ENCODE results near the gene ACTN4.

Gene ACTN4

DNA sequence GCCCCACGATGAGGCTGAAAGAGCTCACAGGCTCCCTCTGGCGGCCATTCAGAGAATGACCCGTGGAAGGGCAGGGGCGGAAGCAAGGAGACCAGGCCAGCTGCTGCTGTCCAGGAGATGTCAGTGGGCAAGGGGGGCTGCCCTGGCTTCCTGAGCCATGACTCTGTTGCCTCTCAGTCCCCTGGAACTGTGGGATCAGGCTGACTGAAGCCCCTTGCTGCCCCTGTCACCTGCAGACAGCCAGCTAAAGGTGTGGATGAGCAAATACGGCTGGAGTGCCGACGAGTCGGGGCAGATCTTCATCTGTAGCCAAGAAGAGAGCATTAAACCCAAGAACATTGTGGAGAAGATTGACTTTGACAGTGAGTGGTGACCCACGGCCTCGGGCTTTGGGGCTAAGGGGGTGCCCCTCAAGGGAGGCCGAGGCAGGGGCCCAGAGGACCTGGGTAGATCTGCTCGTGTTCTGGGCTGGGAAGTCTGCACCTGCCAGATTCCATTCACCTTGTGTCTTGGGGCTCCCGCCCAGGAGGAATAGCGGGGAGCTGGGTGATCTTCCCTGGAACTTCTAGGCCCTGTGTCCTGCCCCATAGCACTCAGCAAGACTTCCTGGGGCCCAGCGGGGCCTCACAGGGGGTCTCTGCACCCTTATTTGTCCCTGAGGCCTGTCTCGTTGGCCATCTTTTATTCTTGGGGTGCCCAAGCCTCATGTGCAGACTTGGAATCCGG is 12.5 kb upstream of the ACTN4 start:
- peak overlapping the region in 15 of 21 experiments; percentile 4 to 82 (median 32) for H3K27ac ChIP-seq
- no peak overlapping the region for H3K4me3 ChIP-seq

DNA sequence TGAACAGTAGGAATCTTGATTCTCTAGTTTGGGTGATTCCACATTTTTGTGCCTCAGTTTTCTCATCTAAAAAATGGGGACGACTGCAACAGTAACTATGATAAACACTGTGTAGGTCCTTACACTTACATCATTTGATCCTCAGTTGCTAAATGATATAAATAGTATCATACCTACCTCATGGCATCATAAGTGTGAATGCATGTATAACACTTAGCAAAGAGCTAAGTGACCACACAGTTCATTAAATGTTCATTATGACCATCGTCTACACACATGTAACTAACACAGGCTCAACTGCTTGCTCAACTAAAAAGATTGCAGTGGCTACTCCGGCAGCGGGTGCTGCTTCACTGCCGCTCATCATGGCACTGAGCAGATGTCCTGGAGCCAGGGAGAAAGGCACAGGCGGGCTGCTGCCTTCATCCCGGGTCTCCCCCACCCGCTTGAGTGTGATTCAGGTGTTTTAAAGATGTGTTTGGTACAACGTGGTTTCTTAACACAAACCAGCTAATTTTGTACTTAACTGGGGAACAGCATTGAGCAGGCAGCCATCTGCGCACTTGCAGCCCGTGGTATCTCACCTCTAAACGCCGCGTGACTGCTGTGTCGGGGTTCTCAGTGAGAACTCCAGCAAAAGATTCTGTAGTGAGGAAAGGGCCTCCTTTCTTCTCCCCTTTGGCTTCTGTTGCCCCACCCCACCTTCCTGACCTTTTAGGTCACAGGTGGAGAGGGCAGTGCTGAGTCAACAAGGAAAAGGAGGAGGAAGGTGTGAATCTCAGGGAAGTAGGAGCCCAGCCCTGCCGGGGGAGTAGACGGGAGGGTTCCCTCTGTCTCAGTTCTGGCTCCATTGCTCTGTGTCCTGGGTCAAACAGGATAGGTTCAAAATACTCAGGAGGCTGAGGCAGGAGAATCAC is 11.7 kb upstream of the ACTN4 start:
- H3K4me3 ChIP-seq, result no peak overlapping the region
- peak overlapping the region in 17 of 21 experiments; percentile 12 to 74 (median 56) for H3K27ac ChIP-seq

DNA sequence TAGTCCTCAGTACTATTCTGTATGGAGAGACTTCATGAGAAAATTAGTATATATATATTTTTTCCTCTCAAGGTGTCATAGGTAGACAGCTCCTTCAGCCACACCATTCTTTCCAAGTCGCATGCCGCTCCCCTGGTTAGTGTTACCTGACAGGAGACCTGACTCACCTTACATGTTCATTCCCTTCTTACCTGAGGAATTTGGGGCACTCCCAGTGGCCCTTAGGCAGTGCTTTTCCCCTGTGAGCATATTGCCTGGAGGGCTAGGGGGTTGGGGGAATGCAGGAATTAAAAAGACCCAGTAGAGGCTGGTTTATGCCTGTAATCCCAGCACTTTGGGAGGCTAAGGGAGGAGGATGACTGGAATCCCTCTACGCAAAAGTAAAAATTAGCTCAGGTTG is 9.0 kb upstream of the ACTN4 start:
- H3K4me3 ChIP-seq, result no peak overlapping the region
- no peak overlapping the region for H3K27ac ChIP-seq

DNA sequence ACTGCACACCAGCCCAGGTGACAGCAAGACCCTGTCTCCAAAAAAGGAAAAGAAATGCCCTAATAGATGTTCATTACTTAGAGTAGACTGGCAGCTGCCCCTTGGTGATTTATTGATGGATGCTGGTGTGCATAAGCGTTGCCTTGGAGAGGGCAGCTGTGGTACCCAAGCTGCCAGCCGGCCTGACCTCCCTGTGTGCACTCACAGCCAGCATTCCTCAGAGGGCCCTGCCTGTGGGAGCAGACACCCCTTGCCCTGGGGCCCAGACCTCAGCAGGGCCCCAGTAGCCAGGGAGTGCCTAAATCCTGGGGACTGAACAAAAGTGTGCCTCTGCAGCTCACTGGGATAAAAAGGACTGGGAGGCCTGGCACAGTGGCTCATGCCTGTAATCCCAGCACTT is 7.8 kb upstream of the ACTN4 start:
- H3K27ac ChIP-seq, result peak overlapping the region in 7 of 21 experiments; percentile 24 to 68 (median 51)
- no peak overlapping the region for H3K4me3 ChIP-seq

DNA sequence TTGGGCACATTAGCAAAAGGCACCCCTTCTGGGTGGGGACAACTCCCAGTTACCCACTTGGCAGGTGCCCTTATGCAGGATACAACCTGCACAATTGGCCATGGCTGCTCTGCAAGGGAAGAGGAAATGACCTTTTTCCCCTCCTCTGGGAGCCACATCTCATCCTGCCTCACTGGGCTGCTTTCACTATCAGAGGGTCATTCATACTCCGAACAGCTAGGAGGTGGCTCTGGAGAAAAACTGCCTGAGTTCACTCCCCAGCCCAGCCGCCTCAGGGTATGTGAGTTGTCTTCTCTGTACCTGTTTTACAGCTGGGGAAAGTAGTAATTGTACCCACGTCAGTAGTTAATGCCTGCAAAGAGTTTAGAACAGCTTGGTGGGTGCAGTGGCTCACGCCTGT is 7.1 kb upstream of the ACTN4 start:
- Histone ChIP-seq H3K4me3 (no peak overlapping the region), H3K27ac (peak overlapping the region in 8 of 21 experiments; percentile 3 to 68 (median 38))

DNA sequence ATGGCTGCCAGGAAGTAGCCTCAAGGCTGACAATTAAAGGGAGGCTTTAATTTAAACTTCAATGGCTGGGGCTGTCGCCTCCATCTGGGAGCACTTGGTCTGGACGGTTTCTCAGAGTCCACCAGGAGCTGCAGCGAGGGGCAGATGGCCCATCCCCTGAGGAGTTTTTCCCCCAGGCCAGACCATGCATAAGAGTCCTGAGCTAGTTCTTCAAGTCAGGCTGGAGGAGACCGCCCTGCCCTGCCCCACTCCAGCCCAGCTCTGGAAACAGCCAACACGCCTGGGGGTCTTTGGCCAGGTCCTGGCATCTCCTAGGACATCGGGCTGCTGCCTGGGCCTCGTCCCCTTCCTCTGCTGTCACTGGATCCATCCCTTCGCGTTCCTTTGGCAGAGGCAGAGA is 5.3 kb upstream of the ACTN4 start:
- peak overlapping the region in 4 of 21 experiments; percentile 2 to 34 (median 16) for H3K27ac ChIP-seq
- no peak overlapping the region for H3K4me3 ChIP-seq

DNA sequence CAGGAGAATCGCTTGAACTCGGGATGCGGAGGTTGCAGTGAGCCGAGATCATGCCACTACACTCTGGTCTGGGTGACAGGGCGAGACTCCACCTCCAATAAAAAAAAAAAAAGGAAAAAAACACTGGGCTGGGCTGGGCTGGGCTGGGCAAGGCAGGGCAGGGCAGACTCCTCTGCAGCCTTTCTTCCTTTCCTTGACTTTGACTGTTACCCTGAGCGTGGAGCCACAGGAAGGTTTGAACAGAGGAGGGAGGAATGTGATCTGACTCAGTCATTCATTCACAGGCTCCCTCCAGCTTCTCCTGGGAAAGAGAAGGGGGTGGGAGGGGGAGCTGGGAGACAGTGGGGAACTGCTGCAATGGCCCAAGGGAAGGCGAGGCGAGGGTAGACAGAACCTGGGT is 2.7 kb upstream of the ACTN4 start:
- no peak overlapping the region for H3K27ac ChIP-seq
- no peak overlapping the region for H3K4me3 ChIP-seq

DNA sequence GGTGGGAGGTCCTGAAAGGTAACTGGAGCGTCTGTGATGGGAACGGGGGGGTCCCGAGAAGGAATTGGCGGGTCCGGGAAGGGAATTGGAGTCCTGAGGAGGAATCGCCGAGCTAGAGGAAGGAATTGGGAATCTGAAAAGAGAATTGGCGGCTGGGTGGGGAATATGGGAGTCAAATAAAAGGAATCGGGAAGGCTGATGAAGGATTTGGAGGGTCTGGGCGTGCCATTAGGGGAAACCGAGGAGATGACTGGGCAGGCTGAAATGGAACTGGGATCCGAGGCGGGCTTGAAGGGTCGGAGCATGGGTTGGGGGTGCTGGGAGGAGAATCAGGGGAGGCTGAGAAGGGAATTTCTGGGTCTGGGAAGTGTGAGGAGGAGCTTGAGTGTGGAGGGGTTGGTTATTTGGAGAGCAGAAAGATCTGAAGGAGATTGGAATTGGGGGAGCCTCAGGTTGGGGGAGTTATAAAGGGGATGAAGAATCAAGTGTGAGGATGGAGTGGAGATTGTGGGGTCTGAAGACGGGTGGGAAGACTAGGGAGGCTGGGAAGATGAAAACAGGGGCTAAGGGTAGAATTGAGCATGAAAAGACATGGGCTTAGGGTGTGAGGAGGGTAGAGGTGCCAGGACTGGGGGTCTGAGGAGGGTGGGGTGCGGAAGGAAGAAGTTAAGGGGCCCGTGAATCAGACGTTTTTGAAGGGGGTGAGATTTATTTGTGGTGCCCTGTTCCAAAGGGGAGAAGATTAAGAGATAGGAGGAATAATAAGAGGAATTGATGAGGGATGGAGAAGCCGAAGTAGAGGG is 718 bp downstream of the ACTN4 start:
- Histone ChIP-seq H3K4me3 (peak overlapping the region; percentile 62 to 99 (median 89)), H3K27ac (peak overlapping the region; percentile 81 to 99 (median 95))

DNA sequence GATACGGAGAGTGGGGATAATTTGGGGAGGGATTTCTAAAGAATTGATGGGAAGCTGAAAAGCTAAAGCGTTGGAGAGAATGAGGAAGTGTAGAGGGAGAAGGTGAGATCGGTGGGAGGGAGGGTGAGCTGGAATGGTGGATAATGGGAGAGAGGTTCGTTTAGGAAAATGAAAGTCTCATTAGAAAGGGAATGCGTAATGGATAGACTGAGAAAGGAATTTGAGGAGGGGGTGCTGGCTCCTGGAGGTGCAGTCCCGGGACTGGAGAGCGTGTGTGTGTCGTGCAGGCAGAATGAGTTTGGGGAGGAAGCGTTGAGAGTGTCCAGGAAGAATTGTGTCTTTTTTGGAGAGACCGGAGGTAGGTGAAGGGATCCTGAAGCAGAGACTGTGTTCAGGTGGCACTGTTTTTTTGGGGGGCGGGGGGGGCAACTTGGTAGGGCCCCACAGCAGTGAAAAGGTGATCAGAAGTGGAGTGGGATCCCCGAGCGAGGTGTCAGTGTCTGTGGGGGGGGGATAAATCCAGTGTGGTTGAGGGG is 1.4 kb downstream of the ACTN4 start:
- H3K4me3 ChIP-seq, result peak overlapping the region; percentile 62 to 99 (median 89)
- peak overlapping the region in 20 of 21 experiments; percentile 81 to 99 (median 96) for H3K27ac ChIP-seq

DNA sequence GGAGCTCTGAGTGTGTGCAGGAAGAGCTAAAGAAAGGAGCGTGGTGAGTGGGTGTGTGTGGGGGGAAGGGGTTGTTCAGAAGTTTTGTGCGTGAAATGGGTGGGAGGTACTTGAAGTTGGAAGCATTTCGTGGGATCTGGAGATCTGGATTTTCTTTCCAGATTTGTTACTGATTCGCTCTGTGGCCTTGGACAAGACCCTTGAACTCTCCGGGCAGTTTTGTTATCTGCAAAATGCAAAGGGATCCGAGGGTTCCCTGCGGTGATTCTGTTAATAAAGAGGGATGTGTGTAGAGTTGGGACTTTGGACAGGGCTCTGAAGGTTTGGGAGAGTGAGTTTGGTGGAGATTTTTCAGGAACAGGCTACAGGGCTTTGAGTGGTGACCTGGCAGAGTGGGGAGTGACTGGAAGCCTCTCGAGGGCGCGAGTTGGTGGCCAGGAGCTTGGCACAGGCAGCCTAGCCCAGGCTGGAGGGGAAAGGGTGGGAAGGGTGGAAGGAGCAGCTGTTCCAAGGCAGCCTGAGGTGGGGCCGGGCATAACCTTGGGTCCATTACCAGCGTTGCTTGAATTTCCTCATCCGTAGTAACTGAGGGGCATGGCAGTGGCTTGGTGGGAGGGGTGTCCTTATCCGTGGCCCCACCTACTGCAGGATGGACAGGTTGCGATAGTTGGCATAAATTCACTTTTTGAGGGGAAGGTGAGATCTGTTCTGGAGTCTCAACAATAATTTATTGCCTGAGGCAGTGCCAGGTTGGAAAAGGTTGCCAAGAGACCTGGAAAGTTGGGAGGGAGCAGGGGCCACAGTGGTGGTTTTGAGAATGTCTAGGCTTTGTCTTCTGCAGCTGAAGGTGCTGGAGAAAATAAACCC is 2.1 kb downstream of the ACTN4 start:
- peak overlapping the region in 20 of 21 experiments; percentile 81 to 99 (median 96) for H3K27ac ChIP-seq
- peak overlapping the region; percentile 62 to 99 (median 89) for H3K4me3 ChIP-seq

DNA sequence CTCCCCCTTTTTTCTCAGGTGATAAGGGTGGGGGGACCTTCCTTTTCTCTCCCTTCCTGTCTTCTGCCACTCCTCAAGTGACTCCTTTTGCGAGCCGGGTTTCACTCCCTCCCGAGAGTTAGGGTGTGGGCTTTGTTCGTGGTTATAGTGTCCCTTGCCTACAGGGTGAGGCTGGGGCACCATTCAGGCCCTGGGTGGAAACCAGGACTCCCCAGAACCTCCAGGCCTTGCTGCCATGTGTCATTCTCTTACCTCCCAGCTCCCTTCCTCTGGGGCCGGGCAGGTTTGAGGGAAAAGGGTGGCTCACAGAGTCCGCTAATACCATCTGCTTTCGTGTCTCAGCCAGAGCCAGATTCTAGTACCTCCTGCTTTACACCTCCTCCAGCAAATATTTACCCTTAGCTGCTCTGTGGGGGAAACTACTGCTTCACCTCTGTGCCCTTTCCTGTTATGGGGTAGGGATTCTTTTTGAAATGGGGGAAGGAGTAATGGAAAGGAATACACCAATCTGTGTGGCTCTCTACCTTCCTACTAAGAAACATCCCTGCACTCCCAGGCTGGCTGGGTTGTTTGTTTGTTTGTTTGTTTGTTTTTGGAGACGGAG is 2.8 kb downstream of the ACTN4 start:
- Histone ChIP-seq H3K4me3 (peak overlapping the region; percentile 62 to 99 (median 89)), H3K27ac (peak overlapping the region in 20 of 21 experiments; percentile 17 to 99 (median 95))

DNA sequence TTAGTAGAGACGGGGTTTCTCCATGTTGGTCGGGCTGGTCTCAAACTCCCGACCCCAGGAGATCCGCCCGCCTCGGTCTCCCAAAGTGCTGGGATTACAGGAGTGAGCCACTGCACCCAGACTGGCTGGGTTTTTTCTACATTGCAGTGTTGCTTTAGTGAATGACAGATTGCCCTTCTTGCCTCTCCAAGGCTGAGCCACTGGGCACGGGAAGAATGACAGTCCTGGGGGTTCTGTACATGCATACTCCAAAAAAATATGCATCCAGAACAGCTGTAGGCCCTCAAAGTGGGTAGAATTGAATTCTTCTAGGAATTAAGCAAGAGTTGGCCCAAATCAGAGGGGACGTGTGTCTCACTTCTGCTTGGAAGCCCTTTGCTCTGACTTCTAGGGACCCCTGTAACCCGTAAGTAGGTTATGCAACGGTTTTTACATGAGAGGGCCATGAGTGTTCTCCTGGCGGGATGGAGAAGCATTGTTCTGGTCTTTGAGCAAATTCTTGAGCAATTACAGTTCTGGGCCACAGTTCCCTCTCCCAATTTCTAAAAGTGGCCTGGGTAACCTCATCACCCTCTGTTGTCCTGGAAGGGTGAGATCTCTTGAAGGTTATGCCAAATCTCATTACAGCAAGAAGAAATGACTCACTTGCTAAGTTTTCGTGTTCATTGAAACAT is 3.6 kb downstream of the ACTN4 start:
- peak overlapping the region in 4 of 7 experiments; percentile 62 to 98 (median 80) for H3K4me3 ChIP-seq

DNA sequence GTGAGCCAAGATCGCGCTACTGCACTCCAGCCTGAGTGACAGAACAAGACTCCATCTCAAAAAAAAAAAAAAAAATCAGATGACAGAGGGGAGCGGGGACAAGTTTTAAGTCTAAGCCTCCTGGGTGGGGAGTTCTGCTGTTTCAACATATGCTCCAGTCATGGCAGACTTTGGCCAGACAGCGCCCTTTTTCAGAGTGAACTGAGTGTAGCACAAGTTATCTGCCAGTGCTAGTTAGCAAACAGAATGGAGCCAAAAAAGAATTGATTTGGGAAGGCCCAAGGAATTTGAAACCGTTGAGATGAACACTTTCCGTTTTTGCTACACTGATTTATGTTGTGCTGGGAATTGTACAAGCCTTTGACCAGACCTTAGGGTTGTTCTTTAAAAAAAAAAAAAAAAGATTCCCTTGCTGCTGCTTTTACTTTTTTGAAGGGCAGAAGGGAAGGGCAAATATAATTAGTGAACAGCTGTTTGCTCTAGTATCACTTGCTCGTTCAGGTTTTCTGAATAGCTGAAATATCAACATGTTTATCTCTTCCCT is 5.7 kb downstream of the ACTN4 start:
- no peak overlapping the region for H3K4me3 ChIP-seq
- peak overlapping the region in 18 of 21 experiments; percentile 20 to 99 (median 94) for H3K27ac ChIP-seq

More for the DNA sequence above, 3.6 kb downstream of the ACTN4 start:
- peak overlapping the region in 19 of 21 experiments; percentile 22 to 99 (median 95) for H3K27ac ChIP-seq

DNA sequence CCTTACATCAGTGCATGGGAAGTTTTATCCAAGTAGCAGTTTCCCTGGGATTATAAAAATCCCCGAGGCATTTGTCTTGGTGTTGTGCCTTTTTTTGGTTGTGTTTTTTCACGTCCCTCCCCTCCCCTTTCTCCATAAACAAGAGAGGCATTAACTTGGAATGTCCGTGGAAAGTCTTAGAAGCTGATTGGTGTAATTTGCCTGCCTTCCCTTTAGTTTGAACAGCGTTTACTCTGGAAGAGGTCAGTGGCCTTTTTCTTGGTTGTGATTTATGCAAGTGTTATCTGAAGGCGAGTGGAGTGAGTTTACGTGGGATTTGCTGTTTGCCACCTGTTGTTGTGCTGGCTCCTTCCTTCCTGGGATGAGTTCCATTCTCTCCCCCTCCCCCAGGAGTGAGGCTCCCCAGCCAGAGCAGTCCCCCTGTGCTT is 7.2 kb downstream of the ACTN4 start:
- Histone ChIP-seq H3K27ac (peak overlapping the region in 15 of 21 experiments; percentile 1 to 99 (median 90)), H3K4me3 (no peak overlapping the region)

DNA sequence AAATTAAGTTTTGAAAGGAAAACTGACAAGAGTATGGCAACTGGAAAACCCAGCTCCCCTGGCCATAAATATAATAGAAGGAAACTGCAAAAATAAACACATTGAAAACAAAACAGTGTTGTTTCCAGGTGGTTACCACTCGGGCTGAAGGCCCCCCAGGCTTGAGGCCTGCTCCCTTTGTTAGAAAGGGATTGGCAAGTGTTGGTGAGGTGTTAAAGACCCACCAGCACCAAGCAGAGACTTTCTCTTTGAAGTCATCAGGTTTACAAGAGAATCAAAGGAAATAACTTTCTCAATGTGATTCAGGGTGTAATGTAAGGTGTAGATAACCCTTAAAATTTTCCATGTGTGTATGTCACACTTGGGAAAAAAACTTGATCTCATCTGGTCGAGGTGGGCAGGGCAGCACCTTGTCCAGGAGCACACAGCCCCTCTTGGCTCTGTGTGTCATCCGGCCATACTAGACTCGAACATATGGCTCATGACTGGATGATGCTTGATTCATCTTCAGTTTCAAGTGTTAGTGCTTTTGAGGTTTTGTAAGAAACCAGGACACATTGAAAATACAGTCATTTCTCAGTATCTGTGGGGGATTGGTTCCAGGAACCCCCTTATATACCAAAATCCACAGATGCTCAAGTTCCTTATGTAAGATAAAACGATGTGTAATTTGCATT is 7.8 kb downstream of the ACTN4 start:
- Histone ChIP-seq H3K27ac (peak overlapping the region in 18 of 21 experiments; percentile 5 to 99 (median 86)), H3K4me3 (no peak overlapping the region)

DNA sequence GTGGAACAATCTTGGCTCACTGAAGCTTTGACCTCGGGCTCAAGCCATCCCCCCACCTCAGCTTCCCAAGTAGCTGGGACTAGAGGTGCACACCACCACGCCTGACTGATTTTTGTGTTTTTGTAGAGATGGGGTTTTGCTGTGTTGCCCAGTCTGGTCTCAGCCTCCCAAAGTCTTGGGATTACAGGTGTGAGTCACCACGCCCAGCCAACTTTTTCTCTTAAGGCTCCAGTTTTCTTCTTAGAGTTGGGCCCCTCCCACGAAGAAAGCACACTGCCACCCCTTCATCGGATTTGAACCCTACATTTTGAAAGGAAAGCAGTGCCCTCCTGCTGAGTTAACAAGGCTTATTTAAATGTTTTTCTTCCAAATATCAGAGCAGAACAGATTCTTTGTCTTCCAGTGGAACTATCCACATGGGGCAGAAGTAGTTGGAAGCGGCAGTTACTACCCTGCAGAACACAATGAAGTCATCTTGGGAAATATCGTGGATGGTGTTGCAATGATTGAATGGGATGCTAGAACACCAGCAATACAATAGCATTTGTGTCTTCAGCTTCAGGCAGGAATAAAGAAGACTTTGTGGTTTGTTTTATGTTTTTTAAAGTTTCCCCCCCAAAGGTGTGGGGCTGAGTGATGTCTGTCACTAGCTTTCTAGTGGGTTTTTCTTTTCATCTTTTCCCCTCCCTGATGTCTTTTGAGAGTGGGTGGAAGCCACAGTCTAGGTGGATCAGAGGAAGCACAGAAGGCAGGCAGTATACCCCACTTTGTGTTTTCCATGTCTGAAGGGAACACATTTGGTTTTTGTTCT is 8.9 kb downstream of the ACTN4 start:
- Histone ChIP-seq H3K4me3 (no peak overlapping the region), H3K27ac (peak overlapping the region in 19 of 21 experiments; percentile 5 to 99 (median 86))

Measured in skin epidermis (tissue), 12 donors.